Activated naive CD8-positive, alpha-beta T cell treated with anti-CD3 and anti-CD28 coated beads, Interleukin-2, amount 10 ng/mL, durations not matched to agents 7 days and 5 days (primary cell): ENCODE results near the gene LIG3. TPM values are rescaled to one million over a fixed set of nuclear protein-coding genes. Genes with fewer than 3 reads are reported as not detected.
"Not testable (repeated sequence)": the region's sequence is repeated elsewhere in the genome, so short reads cannot be mapped to it uniquely, and the experiment has no call there.

Experiments used
- ATAC-seq: fragments of 150-1000 bp; cut with Tn5 transposase; one replicate; pipeline ENCODE4 v1.10.0; 2021; ENCODE audit warnings: low read depth, moderate library complexity
- POLR2A ChIA-PET: fragments of 350-600 bp; sonication (Branson Sonifier 250); formaldehyde crosslinking; loops from one replicate; lab custom pipeline; 2021; ENCODE audit warnings: antibody characterized with exemption; lab: Charles Lee
- DNase-seq: peaks from one replicate; pipeline ENCODE4 v3.0.0; 2021
- H3K27ac Mint-ChIP-seq: one replicate; pipeline ENCODE4 v1.8.0; 2022; ENCODE audit warnings: mild to moderate bottlenecking, mixed read lengths
- H3K27me3 Mint-ChIP-seq: one replicate; pipeline ENCODE4 v1.8.0; 2022; ENCODE audit warnings: mild to moderate bottlenecking, moderate library complexity, mixed read lengths
- H3K36me3 Mint-ChIP-seq: one replicate; pipeline ENCODE4 v1.8.0; 2021; ENCODE audit warnings: mild to moderate bottlenecking, mixed read lengths
- H3K4me1 Mint-ChIP-seq: one replicate; pipeline ENCODE4 v1.8.0; 2021; ENCODE audit warnings: mixed read lengths
- H3K4me3 Mint-ChIP-seq: one replicate; pipeline ENCODE4 v1.8.0; 2022; ENCODE audit warnings: mild to moderate bottlenecking, moderate library complexity, mixed read lengths
- H3K9me3 Mint-ChIP-seq: one replicate; pipeline ENCODE4 v1.8.0; 2021; ENCODE audit warnings: mixed read lengths
- total RNA-seq, 2 experiments: library from RNA; stranded (reverse); gene quantifications; one replicate each; pipeline ENCODE4 v1.2.3, GENCODE V29; 2021

The LIG3 gene
- total RNA-seq, 2 experiments from 2014 or later = 39.7 to 40.3 TPM

DNA sequence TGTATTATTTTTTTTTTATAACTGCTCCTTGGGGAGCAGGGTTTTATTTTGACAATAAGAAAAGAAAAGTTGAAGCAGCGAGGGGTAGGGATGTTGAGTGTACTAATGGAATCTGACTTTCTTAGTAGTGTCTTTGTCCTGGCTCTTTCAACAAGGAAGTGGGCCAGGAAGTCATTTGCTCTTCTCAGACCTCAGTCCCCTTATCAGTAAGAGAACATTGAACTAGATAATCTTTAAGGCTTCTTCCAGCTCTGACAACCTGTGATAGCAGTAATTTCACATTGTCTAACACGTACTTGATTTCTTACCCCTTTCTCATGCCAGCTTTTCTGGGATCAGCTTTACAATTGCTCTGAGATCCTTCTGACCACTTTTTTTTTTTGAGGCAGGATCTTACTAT lies 8.3 kb downstream of the LIG3 start:
- no peak overlapping the region for H3K27ac Mint-ChIP-seq
- H3K36me3 Mint-ChIP-seq = peaks cover 17% of the 10 kb centered on the region
- H3K9me3 Mint-ChIP-seq = no peaks in the 10 kb centered on the region
- no peak for ATAC-seq
- peaks cover 26% of the 10 kb centered on the region for H3K4me1 Mint-ChIP-seq
- POLR2A ChIA-PET = no interaction called here
- no peak for DNase-seq
- no peak overlapping the region for H3K4me3 Mint-ChIP-seq
- no peaks in the 10 kb centered on the region for H3K27me3 Mint-ChIP-seq

DNA sequence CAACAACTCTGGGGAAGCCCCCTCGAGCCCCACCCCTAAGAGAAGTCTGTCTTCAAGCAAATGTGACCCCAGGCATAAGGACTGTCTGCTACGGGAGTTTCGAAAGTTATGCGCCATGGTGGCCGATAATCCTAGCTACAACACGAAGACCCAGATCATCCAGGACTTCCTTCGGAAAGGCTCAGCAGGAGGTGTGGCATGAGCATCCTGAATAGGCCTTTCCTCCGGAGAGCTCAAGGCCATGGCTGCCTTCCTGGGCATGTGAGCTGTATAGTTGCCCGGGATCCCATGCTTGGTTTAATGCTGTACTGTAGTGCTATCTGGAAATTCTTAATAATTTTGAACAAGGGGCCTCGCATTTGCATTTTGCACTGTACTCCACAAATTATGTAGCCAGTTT lies 9.2 kb downstream of the LIG3 start:
- no peak for DNase-seq
- Mint-ChIP-seq H3K27me3 (no peaks in the 10 kb centered on the region), H3K4me3 (no peak overlapping the region), H3K27ac (no peak overlapping the region), H3K36me3 (peaks cover 18% of the 10 kb centered on the region), H3K9me3 (no peaks in the 10 kb centered on the region), H3K4me1 (peaks cover 22% of the 10 kb centered on the region)
- no peak for ATAC-seq
- POLR2A ChIA-PET = no interaction called here

DNA sequence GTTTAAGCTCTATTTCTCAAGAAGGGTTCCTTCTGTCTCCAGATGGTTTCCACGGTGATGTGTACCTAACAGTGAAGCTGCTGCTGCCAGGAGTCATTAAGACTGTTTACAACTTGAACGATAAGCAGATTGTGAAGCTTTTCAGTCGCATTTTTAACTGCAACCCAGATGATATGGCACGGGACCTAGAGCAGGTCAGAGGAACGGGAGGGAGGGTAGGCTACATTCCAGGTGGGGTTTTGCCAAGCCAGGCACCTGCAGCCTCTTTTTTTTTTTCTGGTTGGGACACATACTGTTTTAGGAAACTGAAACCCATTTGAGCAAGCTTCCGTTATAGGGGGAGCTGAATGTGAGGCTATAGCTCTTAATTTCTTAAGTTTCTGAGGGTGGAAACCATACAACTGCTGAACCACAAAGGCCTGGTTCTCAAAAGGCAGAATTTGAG lies 10.6 kb downstream of the LIG3 start:
- H3K9me3 Mint-ChIP-seq = no peaks in the 10 kb centered on the region
- H3K27me3 Mint-ChIP-seq = no peaks in the 10 kb centered on the region
- H3K27ac Mint-ChIP-seq = peak overlapping the region; percentile 26
- ATAC-seq (no peak), DNase-seq (no peak)
- peaks cover 17% of the 10 kb centered on the region for H3K4me1 Mint-ChIP-seq
- POLR2A ChIA-PET = interaction anchor here (0.9 to 3.0 kb wide), 2 partner anchors 10 to 32 kb away, joined by 3 to 23 read pairs; partner anchors contain the start of gene LIG3
- peaks cover 22% of the 10 kb centered on the region for H3K36me3 Mint-ChIP-seq
- no peak overlapping the region for H3K4me3 Mint-ChIP-seq

DNA sequence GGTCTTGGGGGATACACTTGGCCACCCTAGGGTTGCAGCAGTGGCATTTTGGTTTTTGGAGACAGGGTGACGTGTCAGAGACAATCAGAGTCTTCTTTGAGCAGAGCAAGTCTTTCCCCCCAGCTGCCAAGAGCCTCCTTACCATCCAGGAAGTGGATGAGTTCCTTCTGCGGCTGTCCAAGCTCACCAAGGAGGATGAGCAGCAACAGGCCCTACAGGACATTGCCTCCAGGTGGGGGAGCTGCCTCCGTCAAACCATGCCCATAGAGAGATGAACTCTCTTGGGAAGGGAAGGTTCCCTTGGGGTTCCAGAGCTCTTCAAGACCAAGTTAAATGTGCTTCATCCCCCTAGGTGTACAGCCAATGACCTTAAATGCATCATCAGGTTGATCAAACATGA lies 11.3 kb downstream of the LIG3 start:
- no peaks in the 10 kb centered on the region for H3K27me3 Mint-ChIP-seq
- H3K4me1 Mint-ChIP-seq = peaks cover 17% of the 10 kb centered on the region
- no peak overlapping the region for H3K4me3 Mint-ChIP-seq
- DNase-seq (no peak), ATAC-seq (no peak)
- H3K27ac Mint-ChIP-seq = peak overlapping the region; percentile 61
- POLR2A ChIA-PET = interaction anchor here (0.9 to 3.0 kb wide), 3 partner anchors 8 to 31 kb away, joined by 3 to 23 read pairs (median 4); partner anchors contain the start of gene LIG3
- no peaks in the 10 kb centered on the region for H3K9me3 Mint-ChIP-seq
- H3K36me3 Mint-ChIP-seq = peaks cover 21% of the 10 kb centered on the region

DNA sequence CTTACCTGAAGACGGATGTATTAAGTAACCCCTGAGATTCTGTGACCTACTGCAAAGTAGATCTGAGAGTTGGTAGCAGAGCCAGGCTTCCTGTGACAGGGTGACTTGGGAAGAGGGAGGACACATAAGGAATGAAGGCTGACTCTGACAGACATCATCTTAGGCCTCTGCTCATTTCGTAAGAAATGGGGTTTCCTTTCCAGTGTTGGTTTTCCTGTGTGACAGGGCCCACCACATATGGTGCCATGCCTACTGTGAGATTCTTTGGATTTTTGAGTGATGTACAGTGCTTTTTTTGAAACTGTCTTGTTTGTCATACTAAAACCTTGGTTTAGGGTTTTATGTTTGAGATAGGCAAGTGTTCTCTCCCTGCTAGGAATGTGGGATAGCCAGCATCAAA lies 12.7 kb downstream of the LIG3 start:
- Mint-ChIP-seq H3K36me3 (peaks cover 19% of the 10 kb centered on the region), H3K9me3 (no peaks in the 10 kb centered on the region), H3K27me3 (no peaks in the 10 kb centered on the region), H3K4me3 (no peak overlapping the region), H3K4me1 (peaks cover 18% of the 10 kb centered on the region), H3K27ac (peak overlapping the region; percentile 51)
- no peak for DNase-seq
- POLR2A ChIA-PET = interaction anchor here (1.9 to 3.0 kb wide), 2 partner anchors 12 kb away, joined by 6 to 23 read pairs; partner anchors contain the start of gene LIG3
- ATAC-seq = no peak

DNA sequence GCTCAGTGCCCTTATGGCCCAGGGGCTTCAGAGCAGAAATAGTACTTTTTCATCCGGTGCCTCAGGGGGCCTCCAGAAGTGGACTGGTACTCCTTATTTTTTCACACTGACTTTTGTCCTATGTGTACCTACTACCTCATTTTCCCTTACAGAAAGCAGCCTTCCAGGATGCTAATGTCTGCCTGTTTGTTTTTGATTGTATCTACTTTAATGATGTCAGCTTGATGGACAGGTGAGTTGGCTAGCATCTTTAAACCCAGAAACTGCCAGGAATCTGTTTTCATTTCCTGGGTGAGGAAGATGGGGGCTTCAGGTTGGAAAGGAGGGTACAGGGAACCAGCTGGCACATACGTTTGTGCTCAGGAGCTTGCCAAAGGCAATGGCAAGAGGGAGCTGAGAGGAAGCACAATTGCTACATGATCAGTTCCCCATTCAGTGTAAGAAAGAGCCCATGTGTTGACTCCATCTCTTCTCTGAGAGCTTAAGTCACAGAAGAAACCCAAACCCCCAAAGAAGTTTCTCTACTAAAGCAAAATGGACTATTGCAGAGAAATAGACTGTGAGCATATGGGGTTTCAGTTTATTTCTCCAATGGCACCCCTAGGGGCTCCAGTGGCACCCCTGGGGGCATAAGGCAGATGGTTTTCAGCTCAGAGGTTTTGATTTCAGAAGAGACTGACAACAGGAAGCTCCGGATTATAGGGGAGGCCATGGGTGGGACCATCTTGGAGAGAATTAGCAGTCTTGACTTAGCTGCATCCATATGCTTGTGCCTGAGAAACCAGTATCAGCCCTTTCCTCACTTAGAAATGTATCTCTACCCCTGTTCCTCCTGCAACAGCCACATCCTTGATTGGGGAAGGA lies 16.3 kb downstream of the LIG3 start:
- H3K4me3 Mint-ChIP-seq = no peak overlapping the region
- H3K27ac Mint-ChIP-seq = no peak overlapping the region
- peaks cover 7% of the 10 kb centered on the region for H3K36me3 Mint-ChIP-seq
- POLR2A ChIA-PET = interaction anchor here (1.9 kb wide), 1 partner anchor 123 kb away, joined by 7 read pairs; the partner anchor contains the start of gene RAD51D
- peaks cover 17% of the 10 kb centered on the region for H3K4me1 Mint-ChIP-seq
- no peaks in the 10 kb centered on the region for H3K27me3 Mint-ChIP-seq
- DNase-seq = no peak
- ATAC-seq = no peak
- H3K9me3 Mint-ChIP-seq = no peaks in the 10 kb centered on the region

DNA sequence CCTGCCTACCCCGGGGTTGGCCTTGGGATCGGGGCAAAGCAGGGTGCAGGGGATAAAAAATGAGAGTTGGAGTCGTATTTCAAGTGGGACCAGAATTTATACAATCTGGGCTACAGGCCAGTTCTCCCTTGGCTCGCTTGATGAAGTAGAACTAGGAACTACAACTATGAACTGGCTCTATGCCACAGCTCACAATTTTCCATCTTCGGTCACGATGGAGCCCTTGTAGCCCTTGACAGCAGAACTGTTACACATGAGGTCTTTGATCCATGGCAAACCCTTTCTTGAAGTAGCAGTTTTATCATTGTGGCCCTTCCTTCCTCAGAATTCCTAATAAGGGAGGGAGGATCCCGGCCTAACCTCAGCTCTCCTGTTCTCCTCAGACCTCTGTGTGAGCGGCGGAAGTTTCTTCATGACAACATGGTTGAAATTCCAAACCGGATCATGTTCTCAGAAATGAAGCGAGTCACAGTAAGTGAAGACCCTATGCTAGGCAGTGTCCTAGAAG lies 17.1 kb downstream of the LIG3 start:
- DNase-seq (no peak), ATAC-seq (no peak)
- Mint-ChIP-seq H3K27ac (no peak overlapping the region), H3K4me3 (no peak overlapping the region), H3K36me3 (peaks cover 7% of the 10 kb centered on the region), H3K4me1 (peaks cover 16% of the 10 kb centered on the region), H3K9me3 (no peaks in the 10 kb centered on the region), H3K27me3 (no peaks in the 10 kb centered on the region)
- POLR2A ChIA-PET = interaction anchor here (1.0 to 1.9 kb wide), 2 partner anchors 92 to 122 kb away, joined by 3 to 7 read pairs; partner anchors contain the start of gene RAD51D

DNA sequence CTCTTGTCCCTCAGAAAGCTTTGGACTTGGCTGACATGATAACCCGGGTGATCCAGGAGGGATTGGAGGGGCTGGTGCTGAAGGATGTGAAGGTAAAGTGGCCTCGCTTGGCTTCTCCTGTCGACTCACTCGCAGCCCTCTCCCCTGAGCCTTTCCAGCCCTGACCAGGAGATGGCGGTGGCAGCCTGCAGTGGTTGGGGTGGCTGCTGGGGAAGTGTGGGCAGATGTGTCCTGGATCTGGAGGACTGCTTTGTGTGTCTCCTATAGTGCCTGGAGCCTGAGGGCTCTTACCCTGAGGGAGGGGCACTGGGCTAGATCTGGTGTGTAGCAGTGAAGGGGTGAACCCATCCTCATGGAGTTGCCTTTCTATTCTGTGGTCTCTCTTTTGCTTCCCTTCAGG lies 17.9 kb downstream of the LIG3 start:
- Mint-ChIP-seq H3K27ac (peak overlapping the region; percentile 61), H3K4me3 (no peak overlapping the region), H3K4me1 (peaks cover 8% of the 10 kb centered on the region), H3K27me3 (no peaks in the 10 kb centered on the region), H3K9me3 (no peaks in the 10 kb centered on the region), H3K36me3 (peaks cover 7% of the 10 kb centered on the region)
- POLR2A ChIA-PET = interaction anchor here (1.0 kb wide), 1 partner anchor 92 kb away, joined by 3 read pairs; no protein-coding TSS in a partner anchor
- ATAC-seq (peak; percentile 97), DNase-seq (peak; percentile 81)

DNA sequence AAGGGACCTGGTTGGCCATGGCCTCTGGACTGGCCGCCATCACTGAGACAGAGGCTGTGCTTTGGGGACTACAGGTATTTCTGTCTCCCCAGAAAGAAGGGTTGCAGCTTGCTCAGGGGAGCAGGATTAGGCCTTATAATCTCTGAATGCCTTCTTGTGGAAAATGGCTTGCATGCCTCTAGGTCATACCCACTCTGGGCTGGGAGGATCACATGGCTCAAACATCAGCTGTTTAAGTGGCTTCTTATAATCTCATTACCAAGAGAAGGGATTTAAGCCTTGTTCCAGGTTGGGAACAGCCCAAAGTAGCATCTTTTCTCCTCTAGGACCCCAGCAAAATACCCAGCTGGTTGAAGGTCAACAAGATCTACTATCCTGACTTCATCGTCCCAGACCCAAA lies 19.1 kb downstream of the LIG3 start:
- no peak for DNase-seq
- Mint-ChIP-seq H3K27me3 (no peaks in the 10 kb centered on the region), H3K9me3 (no peaks in the 10 kb centered on the region), H3K27ac (no peak overlapping the region), H3K4me1 (peaks cover 5% of the 10 kb centered on the region), H3K36me3 (peaks cover 6% of the 10 kb centered on the region), H3K4me3 (no peak overlapping the region)
- ATAC-seq = no peak
- POLR2A ChIA-PET = interaction anchor here (1.3 to 1.6 kb wide), 2 partner anchors 23 to 90 kb away, joined by 3 to 4 read pairs; no protein-coding TSS in a partner anchor

DNA sequence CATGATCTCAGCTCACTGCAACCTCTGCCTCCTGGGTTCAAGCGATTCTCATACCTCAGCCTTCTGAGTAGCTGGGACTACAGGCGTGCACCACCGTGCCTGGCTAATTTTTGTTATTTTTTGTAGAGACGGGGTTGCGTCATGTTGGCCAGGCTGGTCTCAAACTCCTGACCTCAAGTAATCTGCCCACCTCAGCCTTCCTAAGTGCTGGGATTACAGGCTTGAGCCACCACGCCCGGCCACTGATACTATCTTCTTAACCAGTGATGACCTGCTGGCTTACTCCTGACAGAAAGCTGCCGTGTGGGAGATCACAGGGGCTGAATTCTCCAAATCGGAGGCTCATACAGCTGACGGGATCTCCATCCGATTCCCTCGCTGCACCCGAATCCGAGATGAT lies 20.7 kb downstream of the LIG3 start:
- H3K4me1 Mint-ChIP-seq, POLR2A ChIA-PET, DNase-seq, H3K36me3 Mint-ChIP-seq, H3K9me3 Mint-ChIP-seq, ATAC-seq, H3K4me3 Mint-ChIP-seq, H3K27ac Mint-ChIP-seq, H3K27me3 Mint-ChIP-seq: not testable (repeated sequence)

DNA sequence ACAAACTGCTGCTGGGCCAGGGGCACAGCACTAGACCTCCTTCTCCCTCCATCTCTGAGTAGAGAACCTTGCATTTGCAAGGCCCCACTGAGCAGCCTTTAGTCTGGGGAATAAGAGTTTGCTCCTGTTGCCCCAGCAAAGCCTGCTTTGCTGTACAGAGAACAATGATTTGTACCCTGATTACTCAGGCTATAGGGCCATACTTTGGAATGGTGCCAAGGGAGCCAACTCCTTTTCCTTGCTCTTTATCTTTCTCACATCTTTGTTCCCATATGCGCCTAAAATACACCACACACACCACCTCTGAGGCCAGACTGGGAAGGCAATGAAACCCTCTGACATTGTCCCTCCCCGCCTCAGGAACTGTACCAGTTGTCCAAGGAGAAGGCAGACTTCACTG lies 21.2 kb downstream of the LIG3 start:
- ATAC-seq (no peak), DNase-seq (no peak)
- H3K27ac Mint-ChIP-seq = no peak overlapping the region
- POLR2A ChIA-PET = no interaction called here
- no peaks in the 10 kb centered on the region for H3K9me3 Mint-ChIP-seq
- H3K4me1 Mint-ChIP-seq = peaks cover 5% of the 10 kb centered on the region
- H3K4me3 Mint-ChIP-seq = no peak overlapping the region
- H3K27me3 Mint-ChIP-seq = no peaks in the 10 kb centered on the region
- H3K36me3 Mint-ChIP-seq = peaks cover 4% of the 10 kb centered on the region

DNA sequence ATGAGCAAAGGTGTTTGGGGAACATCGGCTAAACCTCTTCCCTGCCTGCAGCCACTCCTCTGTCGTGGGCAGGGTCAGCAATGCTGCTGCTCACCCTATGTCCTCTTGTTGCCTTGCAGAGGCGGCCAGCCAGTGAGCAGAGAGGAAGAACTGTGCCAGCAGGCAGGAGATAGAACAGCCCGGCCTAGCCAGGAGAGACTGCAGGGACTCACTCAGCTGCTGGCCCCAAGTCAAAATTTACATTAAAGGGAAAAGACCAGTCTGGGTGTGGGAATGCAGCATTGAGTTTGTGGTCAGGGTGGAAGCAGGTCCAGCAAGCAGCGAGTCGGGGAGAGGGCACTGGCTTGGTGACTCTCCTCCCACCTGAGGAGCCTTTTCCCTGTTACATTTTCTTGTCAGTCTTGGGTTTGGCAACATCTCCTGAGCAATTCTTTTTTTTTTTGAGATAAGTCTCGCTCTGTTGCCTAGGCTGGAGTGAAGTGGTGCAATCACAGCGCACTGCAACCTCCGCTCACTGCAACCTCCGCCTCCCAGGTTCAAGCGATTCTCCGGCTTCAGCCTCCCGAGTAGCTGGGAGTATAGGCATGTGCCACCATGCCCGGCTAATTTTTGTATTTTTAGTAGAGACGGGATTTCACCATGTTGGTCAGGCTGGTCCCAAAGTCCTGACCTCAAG lies 22.7 kb downstream of the LIG3 start:
- no peak for DNase-seq
- H3K27ac Mint-ChIP-seq = no peak overlapping the region
- no peak for ATAC-seq
- H3K27me3 Mint-ChIP-seq = no peaks in the 10 kb centered on the region
- H3K9me3 Mint-ChIP-seq = no peaks in the 10 kb centered on the region
- POLR2A ChIA-PET = no interaction called here
- H3K4me1 Mint-ChIP-seq = peaks cover 4% of the 10 kb centered on the region
- no peak overlapping the region for H3K4me3 Mint-ChIP-seq
- peaks cover 4% of the 10 kb centered on the region for H3K36me3 Mint-ChIP-seq

DNA sequence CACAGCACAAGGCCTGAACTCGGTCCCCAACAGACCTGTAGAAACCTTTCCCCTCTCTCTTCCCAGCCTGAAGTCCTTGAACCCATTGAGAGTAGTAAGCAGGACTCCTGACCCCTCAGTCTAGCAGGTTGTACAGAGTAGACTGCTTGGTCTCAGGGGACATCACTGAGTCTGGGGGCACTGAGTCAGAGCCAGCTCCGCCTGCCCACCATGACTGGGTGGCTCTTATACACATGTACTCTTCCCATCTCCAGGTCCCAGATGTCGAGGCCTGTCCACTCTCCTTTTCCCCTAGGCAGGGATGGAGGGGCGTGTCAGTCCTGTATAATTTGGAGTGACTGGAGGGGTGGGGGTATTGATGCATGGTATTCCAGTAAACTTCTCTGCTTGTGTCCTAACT lies 23.5 kb downstream of the LIG3 start:
- no peak for DNase-seq
- Mint-ChIP-seq H3K27ac (no peak overlapping the region), H3K9me3 (no peaks in the 10 kb centered on the region), H3K4me1 (no peaks in the 10 kb centered on the region), H3K36me3 (peaks cover 5% of the 10 kb centered on the region), H3K27me3 (no peaks in the 10 kb centered on the region), H3K4me3 (no peak overlapping the region)
- ATAC-seq = no peak
- POLR2A ChIA-PET = interaction anchor here (1.0 kb wide), 1 partner anchor 47 kb away, joined by 3 read pairs; no protein-coding TSS in a partner anchor
